Suprapubic skin (tissue), 4 donors: ENCODE results near the gene ANOS1.

Experiments used
- CTCF ChIP-seq, 2 donors: fragments of 200-600 bp in 1 of 2; fragments of 450-650 bp in 1 of 2; sonication (generic) in 1 of 2; IDR thresholded peaks; one replicate each; pipeline ENCODE4 v1.5.1; 2016 to 2019; ENCODE audit warnings: antibody characterized with exemption in 2 of 2, mild to moderate bottlenecking in 1 of 2, moderate library complexity in 1 of 2
- POLR2A ChIP-seq, 2 donors: fragments of 450-650 bp; IDR thresholded peaks; one replicate each; pipeline ENCODE4 v1.6.1; 2017; ENCODE audit warnings: antibody characterized with exemption in 2 of 2, mild to moderate bottlenecking in 2 of 2, moderate library complexity in 2 of 2
- POLR2AphosphoS5 ChIP-seq, 3 donors: sonication (generic); formaldehyde crosslinking; IDR thresholded peaks; one replicate each; pipeline ENCODE4 v1.6.1; 2017; ENCODE audit warnings: antibody characterized with exemption in 3 of 3

GRCh38 chrX:8668813-8669212, 63.1 kb downstream of the ANOS1 start:
- no peak for TF ChIP-seq CTCF (IDR thresholded peaks at IDR 0.05)
- no peak for TF ChIP-seq POLR2A (IDR thresholded peaks at IDR 0.05)
- TF ChIP-seq POLR2AphosphoS5 (IDR thresholded peaks at IDR 0.05), result no peak
